ENCODE results near the gene LMBRD2. TPM values are rescaled to one million over a fixed set of nuclear protein-coding genes. Genes with fewer than 3 reads are reported as not detected.

The LMBRD2 gene
- total RNA-seq, 1 donor from 2014 or later, result 6.9 TPM

GRCh38 chr5:36049949-36050348 lies 101.7 kb downstream of the LMBRD2 start:
- TF ChIP-seq CTCF (IDR thresholded peaks at IDR 0.05; ENCODE audit: unreplicated experiment), result no peak
- no peak for DNase-seq (ENCODE audit: low spot score, unreplicated experiment)
- Mint-ChIP-seq H3K9me3 (ENCODE audit: low read depth) (no peaks in the 10 kb centered on the region), H3K27ac (no peak overlapping the region), H3K4me1 (ENCODE audit: low read depth) (no peaks in the 10 kb centered on the region), H3K4me3 (ENCODE audit: low read depth) (no peak overlapping the region), H3K36me3 (ENCODE audit: insufficient read depth) (no peaks in the 10 kb centered on the region), H3K27me3 (no peaks in the 10 kb centered on the region)

Small RNA genes within 50 kb of the gene (microRNA-seq; reads per million reads assigned to microRNA genes)
- gene MIR580 (ENCODE audit: borderline number of aligned reads, unreplicated experiment), result not detected

Other genes starting within 250 kb of the LMBRD2 start
- 0.93 and 1.1 TPM in 2 replicates for gene CAPSL, start 213.3 kb downstream of the LMBRD2 start, total RNA-seq
- gene UGT3A1, start 160.5 kb downstream of the LMBRD2 start, total RNA-seq, result 5.2 and 5.6 TPM in 2 replicates
- 0.53 and 0.67 TPM in 2 replicates for gene UGT3A2, start 85.0 kb downstream of the LMBRD2 start, total RNA-seq
- 61.3 and 68.4 TPM in 2 replicates for gene SKP2, start 224 bp upstream of the LMBRD2 start, total RNA-seq
- gene NADK2, start 90.0 kb upstream of the LMBRD2 start, total RNA-seq, result 38.1 and 41.8 TPM in 2 replicates
- gene RANBP3L, start 150.0 kb upstream of the LMBRD2 start, total RNA-seq, result not detected in 2 replicates

All from progenitor cell of endocrine pancreas (in vitro differentiated cells).